CD4-positive, alpha-beta T cell (primary cell): ENCODE data around the gene C15orf61. TPM values are rescaled to one million over a fixed set of nuclear protein-coding genes. Genes with fewer than 3 reads are reported as not detected.

Experiments used
- ATAC-seq: fragments of 200-7000 bp; cut with Tn5 transposase; one replicate; pipeline ENCODE4 v1.10.0; 2022; ENCODE audit warnings: mild to moderate bottlenecking; ENCODE audit not compliant: poor library complexity
- CTCF ChIA-PET: fragments of 350-600 bp; sonication (Branson Sonifier 250); formaldehyde crosslinking; loops from one replicate; lab custom pipeline; 2021; ENCODE audit warnings: antibody characterized with exemption, inconsistent platforms; lab: Charles Lee
- POLR2A ChIA-PET: fragments of 350-600 bp; sonication (Branson Sonifier 250); formaldehyde crosslinking; loops from one replicate; lab custom pipeline; 2021; ENCODE audit warnings: antibody characterized with exemption, inconsistent platforms; lab: Charles Lee
- DNase-seq, 14 experiments: peaks; one replicate each; pipeline ENCODE4 v3.0.0-alpha.2; 2013 to 2020; ENCODE audit warnings: mixed read lengths in 2 of 14
- H3K27ac ChIP-seq, 2 donors: one replicate each; pipeline versions ENCODE4 v1.5.1 to v1.7.0; 2013; ENCODE audit warnings: low read length in 2 of 2, low read depth in 1 of 2, mild to moderate bottlenecking in 1 of 2
- H3K27me3 ChIP-seq, 2 experiments: 1 replicate in 1 of 2; 2 replicates in 1 of 2; pipeline versions ENCODE4 v1.6.1 to v1.7.0; 2013; ENCODE audit warnings: low read length in 2 of 2, control low read depth in 1 of 2, mild to moderate bottlenecking in 1 of 2, moderate library complexity in 1 of 2; ENCODE audit not compliant: insufficient read depth in 2 of 2, control insufficient read depth in 1 of 2
- H3K36me3 ChIP-seq: one replicate; pipeline ENCODE4 v1.6.1; 2013; ENCODE audit warnings: low read length, control low read depth; ENCODE audit not compliant: insufficient read depth
- H3K4me1 ChIP-seq: one replicate; pipeline ENCODE4 v1.6.1; 2013; ENCODE audit warnings: low read length, control low read depth; ENCODE audit not compliant: insufficient read depth
- H3K4me3 ChIP-seq: one replicate; pipeline ENCODE4 v1.5.1; 2013; ENCODE audit warnings: mild to moderate bottlenecking, low read length, moderate library complexity
- H3K9me3 ChIP-seq, 2 experiments: 1 replicate in 1 of 2; 2 replicates in 1 of 2; pipeline versions ENCODE4 v1.6.1 to v1.7.0; 2013; ENCODE audit warnings: low read length in 2 of 2, mild to moderate bottlenecking in 2 of 2, control low read depth in 1 of 2, moderate library complexity in 1 of 2; ENCODE audit not compliant: control insufficient read depth in 1 of 2, insufficient read depth in 1 of 2
- H3K27ac Mint-ChIP-seq: one replicate; pipeline ENCODE4 v1.8.0; 2020; ENCODE audit warnings: mixed read lengths
- H3K27me3 Mint-ChIP-seq: one replicate; pipeline ENCODE4 v1.8.0; 2021; ENCODE audit warnings: mixed read lengths
- H3K36me3 Mint-ChIP-seq: one replicate; pipeline ENCODE4 v1.8.0; 2021; ENCODE audit warnings: low read depth, mixed read lengths
- H3K4me1 Mint-ChIP-seq: one replicate; pipeline ENCODE4 v1.8.0; 2021; ENCODE audit warnings: low read depth, mixed read lengths
- H3K4me3 Mint-ChIP-seq: one replicate; pipeline ENCODE4 v1.8.0; 2020; ENCODE audit warnings: mild to moderate bottlenecking, mixed read lengths
- H3K9me3 Mint-ChIP-seq: one replicate; pipeline ENCODE4 v1.8.0; 2020; ENCODE audit warnings: mixed read lengths
- CTCF ChIP-seq: fragments of 200-600 bp; IDR thresholded peaks from one replicate; pipeline ENCODE4 v1.8.0; 2022; ENCODE audit warnings: antibody characterized with exemption, mild to moderate bottlenecking
- intact Hi-C, 2 experiments: fragments of 100-400 bp; cut with DNase I in 1 of 2; cut with micrococcal nuclease in 1 of 2; formaldehyde crosslinking; loops; one replicate each; pipeline versions ENCODE4 v1.15.1 to v1.9.0; 2023 to 2025; cut with DNase I, micrococcal nuclease
- total RNA-seq, 174 experiments: library from RNA in 2 of 174; stranded (reverse) in 2 of 174; gene quantifications; one replicate each; pipeline ENCODE4 v1.2.3 and lab custom pipeline; 2021 to 2026

The C15orf61 gene
- total RNA-seq, 2 experiments from 2014 or later = 11.3 to 12.0 TPM

- no peaks in the 10 kb centered on the region for H3K4me1 ChIP-seq
- ChIA-PET CTCF (interaction anchor here (1.4 kb wide), 1 partner anchor 9 kb away, joined by 6 read pairs; no protein-coding TSS in a partner anchor), POLR2A (no interaction called here)
- no peak overlapping the region for H3K4me3 ChIP-seq
- H3K4me3 Mint-ChIP-seq = no peak overlapping the region
- no peaks in the 10 kb centered on the region for H3K9me3 Mint-ChIP-seq
- H3K9me3 ChIP-seq = no peaks in the 10 kb centered on the region
- H3K36me3 ChIP-seq = peaks cover 3% of the 10 kb centered on the region
- H3K4me1 Mint-ChIP-seq = no peaks in the 10 kb centered on the region
- intact Hi-C loops = loop anchor here in 1 of 2 experiments (5.0 kb wide), 1 partner anchor 37 kb away; no protein-coding TSS in a partner anchor
- no peaks in the 10 kb centered on the region for H3K27me3 Mint-ChIP-seq
- peaks cover 29% of the 10 kb centered on the region for H3K36me3 Mint-ChIP-seq
- no peaks in the 10 kb centered on the region for H3K27me3 ChIP-seq
- H3K27ac Mint-ChIP-seq = no peak overlapping the region
- no peak for TF ChIP-seq CTCF
- no peak overlapping the region for H3K27ac ChIP-seq
- ATAC-seq = no peak
- DNase-seq = no peak
These were observed 10.2 kb upstream of the C15orf61 start for GRCh38 chr15:67510597-67511190.

- Mint-ChIP-seq H3K4me3 (no peak overlapping the region), H3K36me3 (peaks cover 29% of the 10 kb centered on the region), H3K4me1 (no peaks in the 10 kb centered on the region), H3K9me3 (no peaks in the 10 kb centered on the region), H3K27me3 (no peaks in the 10 kb centered on the region), H3K27ac (no peak overlapping the region)
- Histone ChIP-seq H3K27ac (no peak overlapping the region), H3K36me3 (peaks cover 3% of the 10 kb centered on the region), H3K4me3 (no peak overlapping the region), H3K4me1 (no peaks in the 10 kb centered on the region), H3K9me3 (no peaks in the 10 kb centered on the region), H3K27me3 (no peaks in the 10 kb centered on the region)
- intact Hi-C loops = loop anchor here in 1 of 2 experiments (5.0 kb wide), 1 partner anchor 36 kb away; no protein-coding TSS in a partner anchor
- POLR2A ChIA-PET = no interaction called here
- CTCF ChIA-PET = interaction anchor here (0.7 to 1.4 kb wide), 2 partner anchors 10 to 569 kb away, joined by 3 to 6 read pairs; no protein-coding TSS in a partner anchor
- ATAC-seq = no peak
- DNase-seq = no peak
- TF ChIP-seq CTCF = no peak
These were observed 9.3 kb upstream of the C15orf61 start for GRCh38 chr15:67511606-67512005.

- no peak overlapping the region for H3K4me3 Mint-ChIP-seq
- no peaks in the 10 kb centered on the region for H3K4me1 Mint-ChIP-seq
- H3K4me3 ChIP-seq = no peak overlapping the region
- intact Hi-C loops = loop anchor here in 1 of 2 experiments (5.0 kb wide), 1 partner anchor 35 kb away; no protein-coding TSS in a partner anchor
- H3K27ac Mint-ChIP-seq = no peak overlapping the region
- H3K27ac ChIP-seq = no peak overlapping the region
- H3K9me3 ChIP-seq = no peaks in the 10 kb centered on the region
- CTCF ChIA-PET = interaction anchor here (0.7 to 1.4 kb wide), 2 partner anchors 11 to 570 kb away, joined by 3 to 6 read pairs; no protein-coding TSS in a partner anchor
- no peaks in the 10 kb centered on the region for H3K9me3 Mint-ChIP-seq
- no peaks in the 10 kb centered on the region for H3K4me1 ChIP-seq
- peaks cover 3% of the 10 kb centered on the region for H3K36me3 ChIP-seq
- H3K36me3 Mint-ChIP-seq = peaks cover 29% of the 10 kb centered on the region
- H3K27me3 Mint-ChIP-seq = no peaks in the 10 kb centered on the region
- no peak for ATAC-seq
- H3K27me3 ChIP-seq = no peaks in the 10 kb centered on the region
- POLR2A ChIA-PET = no interaction called here
- TF ChIP-seq CTCF = no peak
- no peak for DNase-seq
These were observed 8.8 kb upstream of the C15orf61 start for GRCh38 chr15:67512140-67512539.
